Brain microvascular endothelial cell (primary cell): ENCODE measurements around the gene IL6R.
"Not testable (repeated sequence)": the region's sequence is repeated elsewhere in the genome, so short reads cannot be mapped to it uniquely, and the experiment has no call there.

Experiments
- DNase-seq: peaks from one replicate; pipeline ENCODE4 v3.0.0-alpha.2; 2020
- H3K27ac ChIP-seq: fragments of 250-450 bp; sonication (Bioruptor Pico); 2 replicates; pipeline ENCODE4 v1.5.1; 2020; ENCODE audit warnings: mild to moderate bottlenecking, moderate library complexity
- H3K27me3 ChIP-seq: fragments of 250-450 bp; sonication (Bioruptor Pico); replicated peaks from 2 replicates; pipeline ENCODE4 v1.5.1; 2020; ENCODE audit warnings: mild to moderate bottlenecking
- H3K36me3 ChIP-seq: fragments of 250-450 bp; sonication (Bioruptor Pico); replicated peaks from 2 replicates; pipeline ENCODE4 v1.5.1; 2020; ENCODE audit warnings: mild to moderate bottlenecking
- H3K4me3 ChIP-seq: 2 replicates; pipeline ENCODE4 v1.5.1; 2011; ENCODE audit warnings: low read depth, mild to moderate bottlenecking, control low read depth, low read length, moderate library complexity
- CTCF ChIP-seq: IDR thresholded peaks from 2 replicates; pipeline ENCODE4 v1.5.1; 2011; ENCODE audit warnings: low read depth, mild to moderate bottlenecking, moderate library complexity, low read length, control low read depth, inconsistent platforms; ENCODE audit errors: missing control alignments
- in situ Hi-C: cut with HindIII; loops from 2 replicates; pipeline ENCODE4 v1.10.0; 2017; ENCODE audit warnings: low sequenced_read_pairs, low pct_ligation_motif_present

IL6R gene

GRCh38 chr1:154404984-154405746, at the start of gene IL6R:
IL6R (plus strand) TSS chr1:154405343; CDS start chr1:154405630, 287 bp downstream.
- in situ Hi-C loops = no loop called here
- Histone ChIP-seq H3K27me3 (peaks cover 5% of the 10 kb centered on the region), H3K36me3 (no peaks in the 10 kb centered on the region)

GRCh38 chr1:154358519-154358918, 46.6 kb upstream of the IL6R start:
- H3K4me3 ChIP-seq = no peak overlapping the region
- no peaks in the 10 kb centered on the region for H3K36me3 ChIP-seq
- in situ Hi-C loops = no loop called here
- TF ChIP-seq CTCF = no peak
- no peaks in the 10 kb centered on the region for H3K27me3 ChIP-seq
- DNase-seq = no peak
- H3K27ac ChIP-seq = no peak overlapping the region

More at GRCh38 chr1:154404984-154405746, at the start of gene IL6R:
- TF ChIP-seq CTCF = peak; percentile 47
- peak; percentile 90 for DNase-seq
- H3K27ac ChIP-seq = peak within 1 kb of the TSS; percentile 36
- peak within 1 kb of the TSS; percentile 54 for H3K4me3 ChIP-seq

GRCh38 chr1:154360288-154360687, 44.9 kb upstream of the IL6R start:
- no peak for DNase-seq
- Histone ChIP-seq H3K36me3 (no peaks in the 10 kb centered on the region), H3K27ac (no peak overlapping the region), H3K4me3 (no peak overlapping the region), H3K27me3 (no peaks in the 10 kb centered on the region)
- in situ Hi-C loops = no loop called here
- TF ChIP-seq CTCF = no peak

GRCh38 chr1:154360881-154361280, 44.3 kb upstream of the IL6R start:
- in situ Hi-C loops, H3K27ac ChIP-seq, DNase-seq, H3K36me3 ChIP-seq, H3K4me3 ChIP-seq, H3K27me3 ChIP-seq: not testable (repeated sequence)

DNA sequence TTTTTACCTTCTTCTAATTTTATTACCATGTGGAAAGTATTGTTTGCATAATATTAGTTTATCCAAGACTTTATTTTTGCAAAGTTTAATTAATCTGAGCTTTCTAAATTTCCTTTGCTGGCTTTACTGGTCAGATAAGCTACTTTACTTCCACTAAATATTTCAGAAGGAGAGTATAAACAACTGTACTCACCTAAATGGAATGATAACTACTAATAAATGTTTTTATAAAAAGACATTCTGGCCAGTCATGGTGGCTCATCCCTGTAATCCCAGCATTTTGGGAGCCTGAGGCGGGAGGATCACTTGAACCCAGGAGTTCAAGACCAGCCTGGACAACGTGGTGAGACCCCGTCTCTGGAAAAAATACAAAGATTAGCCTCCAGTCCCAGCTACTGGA, 43.8 kb upstream of the IL6R start:
- in situ Hi-C loops = no loop called here
- no peak for DNase-seq
- Histone ChIP-seq H3K36me3 (no peaks in the 10 kb centered on the region), H3K27me3 (no peaks in the 10 kb centered on the region), H3K4me3 (no peak overlapping the region), H3K27ac (no peak overlapping the region)
- no peak for TF ChIP-seq CTCF

- no peaks in the 10 kb centered on the region for H3K27me3 ChIP-seq
- no peak for TF ChIP-seq CTCF
- no peak overlapping the region for H3K27ac ChIP-seq
- in situ Hi-C loops = no loop called here
- H3K4me3 ChIP-seq = no peak overlapping the region
- H3K36me3 ChIP-seq = no peaks in the 10 kb centered on the region
- no peak for DNase-seq
Observed at GRCh38 chr1:154371436-154371835, 33.7 kb upstream of the IL6R start.

DNA sequence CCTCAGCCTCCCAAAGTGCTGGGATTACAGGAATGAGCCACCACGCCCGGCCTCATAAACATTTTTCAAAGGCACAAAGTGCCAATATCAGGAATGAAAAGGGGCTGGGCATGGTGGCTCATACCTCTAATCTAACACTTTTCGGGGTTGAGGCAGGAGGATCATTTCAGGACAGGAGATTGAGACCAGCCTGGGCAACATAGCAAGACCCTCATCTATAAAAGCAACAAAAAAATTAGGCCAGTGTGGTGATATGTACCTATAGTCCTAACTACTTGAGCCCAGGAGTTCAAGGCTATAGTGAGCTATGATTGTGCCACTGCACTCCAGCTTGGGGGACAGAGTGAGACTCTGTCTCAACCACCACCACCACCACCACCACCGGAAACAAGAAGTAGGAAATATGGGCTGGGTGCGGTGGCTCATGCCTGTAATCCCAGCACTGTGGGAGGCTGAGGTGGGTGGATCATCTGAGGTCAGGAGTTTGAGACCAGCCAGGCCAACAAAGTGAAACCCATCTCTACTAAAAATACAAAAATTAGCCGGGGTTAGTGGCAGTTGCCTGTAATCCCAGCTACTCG, 31.3 kb upstream of the IL6R start:
- in situ Hi-C loops, H3K4me3 ChIP-seq, H3K36me3 ChIP-seq, H3K27me3 ChIP-seq, DNase-seq, H3K27ac ChIP-seq: not testable (repeated sequence)
